GM12891 (cell line): Measurements from ENCODE around the gene MX2.

Experiments used
- DNase-seq: peaks from one replicate; pipeline ENCODE4 v3.0.0; 2011; ENCODE audit warnings: low spot score; ENCODE audit not compliant: insufficient read length
- FAIRE-seq: peaks from 2 replicates; lab custom pipeline; 2011; peaks lifted over from hg19 to GRCh38; lab: Jason Lieb, UNC
- PAX5 ChIP-seq: IDR thresholded peaks from 2 replicates; pipeline ENCODE4 v1.6.1; 2011; ENCODE audit warnings: low read length, moderate library complexity, mild to moderate bottlenecking; ENCODE audit not compliant: insufficient read depth, severe bottlenecking
- POLR2A ChIP-seq: IDR thresholded peaks from 2 replicates; pipeline ENCODE4 v1.6.1; 2011; ENCODE audit warnings: low read depth, low read length, control low read depth
- POLR2AphosphoS5 ChIP-seq: IDR thresholded peaks from 2 replicates; pipeline ENCODE4 v1.6.1; 2011; ENCODE audit warnings: low read depth, low read length, control low read depth
- POU2F2 ChIP-seq: IDR thresholded peaks from 2 replicates; pipeline ENCODE4 v1.6.1; 2011; ENCODE audit warnings: low read depth, mild to moderate bottlenecking, control low read depth, low read length, moderate library complexity
- SPI1 ChIP-seq: IDR thresholded peaks from 2 replicates; pipeline ENCODE4 v1.6.1; 2011; ENCODE audit warnings: low read depth, low read length, control low read depth
- TAF1 ChIP-seq: IDR thresholded peaks from 2 replicates; pipeline ENCODE4 v1.6.1; 2011; ENCODE audit warnings: low read depth, low read length, control low read depth

The MX2 gene

GRCh38 chr21:41337515-41337914 is 24.3 kb upstream of the MX2 start:
- peak; percentile 63 for FAIRE-seq
- TF ChIP-seq POLR2AphosphoS5 = no peak
- no peak for TF ChIP-seq POLR2A
- no peak for TF ChIP-seq TAF1
- no peak for TF ChIP-seq SPI1
- no peak for TF ChIP-seq PAX5
- no peak for TF ChIP-seq POU2F2
- DNase-seq = no peak

DNA sequence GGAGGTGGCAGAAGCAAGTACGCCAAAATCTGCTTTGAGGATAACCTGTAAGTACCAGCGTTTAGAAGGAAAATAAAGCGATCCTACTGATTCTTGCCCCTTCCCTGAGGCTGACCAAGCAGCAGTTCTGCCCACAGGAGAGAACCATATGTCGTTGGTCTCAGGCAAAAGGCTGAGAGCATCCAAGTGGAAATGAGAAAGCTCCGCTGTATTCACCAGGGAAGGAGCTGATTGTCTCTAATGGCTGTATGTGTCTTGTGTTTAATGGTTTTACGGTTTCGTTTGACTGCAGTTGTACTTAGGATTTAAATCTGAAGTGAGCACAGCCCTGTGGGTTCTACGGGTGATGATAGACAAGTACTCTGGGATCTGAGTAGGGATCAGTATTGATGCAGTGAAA is 23.4 kb upstream of the MX2 start:
- no peak for DNase-seq
- no peak for FAIRE-seq

GRCh38 chr21:41342035-41342434 is 19.8 kb upstream of the MX2 start:
- DNase-seq = no peak
- TF ChIP-seq POU2F2 = no peak
- no peak for TF ChIP-seq SPI1
- no peak for TF ChIP-seq TAF1
- TF ChIP-seq PAX5 = no peak
- TF ChIP-seq POLR2A = no peak
- no peak for TF ChIP-seq POLR2AphosphoS5
- no peak for FAIRE-seq

More for the DNA sequence above, 23.4 kb upstream of the MX2 start:
- TF ChIP-seq POLR2AphosphoS5 (no peak), SPI1 (no peak)

DNA sequence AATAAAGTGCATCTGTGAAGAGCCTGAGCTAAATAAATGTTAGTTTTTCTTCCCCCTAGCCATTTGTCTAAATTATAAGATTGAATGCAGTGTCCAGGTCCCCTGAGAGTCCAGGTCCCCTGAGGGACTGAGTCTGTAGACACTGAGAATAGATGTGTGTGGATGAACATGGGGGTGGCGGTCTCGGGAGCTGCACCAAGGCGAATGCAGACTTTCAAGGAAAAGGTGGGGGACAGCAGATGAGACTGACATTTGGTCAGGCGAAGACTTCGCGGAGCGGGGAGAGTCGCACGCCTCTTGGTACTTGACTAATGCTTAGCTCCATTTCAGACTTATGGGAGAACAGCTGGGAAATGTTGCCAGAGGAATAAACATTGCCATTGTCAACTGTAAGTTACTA is 17.7 kb upstream of the MX2 start:
- TF ChIP-seq POU2F2 (no peak), PAX5 (no peak), POLR2AphosphoS5 (no peak), SPI1 (no peak), TAF1 (no peak), POLR2A (no peak)
- FAIRE-seq (no peak), DNase-seq (no peak)

GRCh38 chr21:41345356-41345755 is 16.5 kb upstream of the MX2 start:
- FAIRE-seq = no peak

DNA sequence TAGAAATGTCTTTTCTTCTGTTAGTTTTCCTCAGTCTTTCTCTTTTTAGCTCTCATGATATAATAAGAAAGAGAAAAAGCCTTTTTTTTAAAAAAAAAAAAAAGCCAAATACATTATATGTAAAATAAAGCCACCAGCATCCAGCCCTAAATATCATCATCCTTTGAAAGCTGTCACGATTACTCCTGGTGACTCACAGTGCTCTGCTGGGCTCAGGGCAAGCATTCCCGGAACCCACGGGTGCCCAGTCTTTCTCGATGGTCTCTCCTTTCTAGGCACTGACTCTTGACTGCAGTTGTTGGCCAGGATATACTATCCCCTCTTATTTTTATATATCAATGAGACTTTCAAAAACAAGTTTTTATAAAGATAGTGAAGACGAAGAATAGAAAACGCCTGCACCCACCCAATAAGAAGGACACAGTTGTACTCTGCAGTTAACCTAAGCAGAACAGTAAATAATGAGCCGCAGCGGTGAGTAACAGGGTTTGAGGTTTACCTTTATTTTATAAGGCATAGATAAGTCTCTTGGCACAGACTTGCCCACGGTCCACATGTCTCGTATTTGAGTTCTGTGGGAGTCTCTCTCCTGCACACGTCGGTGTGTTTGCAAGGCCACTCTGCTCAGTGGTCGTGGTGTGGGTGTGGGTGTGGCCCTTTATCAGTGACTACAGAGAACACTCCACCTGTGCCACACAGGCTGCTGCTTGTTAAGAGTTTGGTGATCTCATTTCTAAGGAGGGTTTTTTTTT is 15.7 kb upstream of the MX2 start:
- no peak for DNase-seq
- TF ChIP-seq TAF1 (no peak), POU2F2 (no peak), POLR2AphosphoS5 (no peak), POLR2A (no peak), PAX5 (no peak), SPI1 (no peak)
- no peak for FAIRE-seq

More at GRCh38 chr21:41345356-41345755, 16.5 kb upstream of the MX2 start:
- no peak for DNase-seq
- TF ChIP-seq SPI1 = no peak
- TF ChIP-seq TAF1 = no peak
- TF ChIP-seq POU2F2 = no peak
- TF ChIP-seq POLR2A = no peak
- no peak for TF ChIP-seq POLR2AphosphoS5
- no peak for TF ChIP-seq PAX5

- DNase-seq (no peak), FAIRE-seq (no peak)
- TF ChIP-seq TAF1 (no peak), POLR2AphosphoS5 (no peak), PAX5 (no peak), SPI1 (no peak), POLR2A (no peak), POU2F2 (no peak)
Observed at GRCh38 chr21:41346758-41347157, 15.1 kb upstream of the MX2 start.

- FAIRE-seq (no peak), DNase-seq (no peak)
- TF ChIP-seq POLR2A (no peak), SPI1 (no peak), POU2F2 (no peak), PAX5 (no peak), POLR2AphosphoS5 (no peak), TAF1 (no peak)
Observed at GRCh38 chr21:41348434-41348833, 13.4 kb upstream of the MX2 start.

GRCh38 chr21:41349126-41349525 is 12.7 kb upstream of the MX2 start:
- TF ChIP-seq POU2F2 (no peak), POLR2AphosphoS5 (no peak), POLR2A (no peak), PAX5 (no peak), SPI1 (no peak)
- DNase-seq (no peak), FAIRE-seq (no peak)

DNA sequence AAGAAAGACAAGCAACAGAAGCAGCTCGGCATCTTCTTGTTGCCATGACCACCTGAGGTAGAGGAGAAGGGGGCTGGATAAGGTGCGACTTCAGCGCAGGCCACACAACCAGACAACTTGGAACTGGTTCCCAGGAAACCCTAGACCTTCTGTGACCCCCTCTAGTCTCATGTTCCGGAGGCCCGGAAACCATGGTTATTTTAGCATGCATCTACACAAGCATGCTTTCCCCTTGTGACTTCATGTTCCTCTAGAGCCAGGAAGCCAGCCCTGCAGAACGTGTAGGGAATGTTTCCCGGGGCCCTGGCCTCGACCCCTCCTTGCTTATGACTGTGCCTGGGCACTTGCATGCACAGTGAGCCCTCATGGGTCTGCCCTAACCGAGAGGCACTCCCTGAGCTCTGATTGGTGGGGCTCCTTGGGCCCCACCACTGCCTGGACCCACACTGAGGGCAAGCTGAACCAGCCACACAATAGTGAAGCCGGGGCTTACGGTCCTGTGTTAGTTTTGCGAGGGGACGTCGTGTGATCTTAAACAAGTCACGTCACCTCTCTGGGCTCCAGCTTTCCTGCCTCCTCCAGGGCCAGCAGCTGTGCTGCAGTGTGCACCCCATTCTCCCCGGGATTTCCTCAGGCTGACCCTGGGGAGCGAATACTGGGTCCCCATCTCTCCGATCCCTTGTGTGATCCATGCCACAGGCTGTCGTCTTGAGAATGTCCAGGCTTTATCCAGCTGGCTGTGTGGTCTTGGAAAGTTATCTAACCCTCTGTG is 12.0 kb upstream of the MX2 start:
- no peak for FAIRE-seq
- TF ChIP-seq POU2F2 (no peak), POLR2AphosphoS5 (no peak), SPI1 (no peak), TAF1 (no peak), PAX5 (no peak), POLR2A (no peak)
- DNase-seq = no peak
